ENCODE results near the gene RAB21.
"Not testable (repeated sequence)": the region's sequence is repeated elsewhere in the genome, so short reads cannot be mapped to it uniquely, and the experiment has no call there.

RAB21 gene

GRCh38 chr12:71799106-71799505 is 44.4 kb downstream of the RAB21 start:
- H3K27ac ChIP-seq, result no peak overlapping the region
- TF ChIP-seq ZFX (IDR thresholded peaks at IDR 0.05), result no peak

- no peak for TF ChIP-seq CTCF (conservative IDR thresholded peaks at IDR 0.05)
- no peak for TF ChIP-seq ZFX (IDR thresholded peaks at IDR 0.05)
- H3K27ac ChIP-seq, result no peak overlapping the region
Measured at GRCh38 chr12:71800177-71800576, 45.5 kb downstream of the RAB21 start.

DNA sequence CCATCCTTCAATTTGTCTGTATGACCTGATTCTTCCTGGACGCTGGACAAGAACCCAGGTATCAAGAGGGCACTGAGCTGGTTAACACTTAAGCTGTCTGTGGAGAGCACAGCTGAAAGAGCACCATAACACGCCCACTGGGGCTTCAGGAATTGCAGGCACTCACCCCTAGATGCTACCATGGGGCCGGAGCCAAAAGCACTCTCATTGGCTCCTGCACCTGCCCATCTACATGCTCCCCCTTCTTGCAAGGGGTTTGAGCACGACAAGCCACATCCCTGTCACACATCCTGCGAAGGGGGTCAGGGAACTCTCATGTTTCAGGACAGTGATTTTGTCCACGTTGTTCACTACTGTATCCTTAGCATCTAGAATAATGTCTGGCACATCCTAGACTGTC is 49.8 kb downstream of the RAB21 start:
- TF ChIP-seq ZFX (IDR thresholded peaks at IDR 0.05) (no peak), CTCF (conservative IDR thresholded peaks at IDR 0.05) (no peak)

GRCh38 chr12:71810921-71811320 is 56.3 kb downstream of the RAB21 start:
- no peak overlapping the region for H3K27ac ChIP-seq
- TF ChIP-seq CTCF (conservative IDR thresholded peaks at IDR 0.05) (no peak), ZFX (IDR thresholded peaks at IDR 0.05) (no peak)

More for the DNA sequence above, 49.8 kb downstream of the RAB21 start:
- no peak overlapping the region for H3K27ac ChIP-seq

GRCh38 chr12:71815242-71815641 is 60.6 kb downstream of the RAB21 start:
- H3K27ac ChIP-seq, result not testable (repeated sequence)

DNA sequence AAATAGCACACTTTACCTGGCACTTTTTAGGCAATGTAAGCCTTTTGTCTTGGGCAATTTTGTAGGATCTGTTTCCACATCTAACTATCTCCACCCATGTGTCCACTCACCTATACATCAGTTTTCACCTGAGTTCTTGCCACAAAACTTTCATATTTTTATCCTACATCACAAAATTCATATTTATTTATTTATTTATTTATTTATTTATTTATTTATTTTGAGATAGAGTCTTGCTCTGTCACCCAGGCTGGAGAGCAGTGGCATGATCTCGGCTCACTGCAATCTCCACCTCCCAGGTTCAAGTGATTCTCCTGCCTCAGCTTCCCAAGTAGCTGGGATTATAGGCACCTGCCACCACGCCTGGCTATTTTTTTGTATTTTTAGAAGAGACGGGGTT is 67.4 kb downstream of the RAB21 start:
- H3K27ac ChIP-seq, result not testable (repeated sequence)

DNA sequence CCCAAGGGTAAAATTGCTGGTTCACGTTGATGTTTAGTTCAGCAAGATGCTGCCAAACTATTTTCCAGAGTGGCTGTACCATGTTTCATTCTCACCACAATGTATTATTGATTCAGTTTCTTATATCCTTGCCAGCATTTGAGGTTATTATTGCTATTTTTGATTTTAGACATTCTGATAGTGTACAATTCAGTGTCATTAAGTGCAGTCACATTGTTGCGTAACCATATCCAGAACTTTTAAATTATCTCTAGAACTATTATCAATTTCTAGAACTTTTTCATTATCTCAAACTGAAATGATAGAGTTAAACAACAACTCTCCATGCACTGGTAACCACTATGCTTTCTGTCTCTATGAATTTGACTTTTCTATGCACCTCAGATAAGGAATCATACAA is 74.2 kb downstream of the RAB21 start:
- H3K27ac ChIP-seq, result no peak overlapping the region
- no peak for TF ChIP-seq ZFX (IDR thresholded peaks at IDR 0.05)
- TF ChIP-seq CTCF (conservative IDR thresholded peaks at IDR 0.05), result no peak

GRCh38 chr12:71837356-71837755 is 82.7 kb downstream of the RAB21 start:
- no peak overlapping the region for H3K27ac ChIP-seq
- TF ChIP-seq ZFX (IDR thresholded peaks at IDR 0.05), result no peak
- no peak for TF ChIP-seq CTCF (conservative IDR thresholded peaks at IDR 0.05)

GRCh38 chr12:71838231-71838630 is 83.6 kb downstream of the RAB21 start:
- TF ChIP-seq CTCF (conservative IDR thresholded peaks at IDR 0.05), result no peak
- no peak overlapping the region for H3K27ac ChIP-seq
